Heart left ventricle (tissue), 16 donors: ENCODE data around the gene CBX8. TPM values are rescaled to one million over a fixed set of nuclear protein-coding genes. Genes with fewer than 3 reads are reported as not detected.

Source experiments
- ATAC-seq, 4 donors: fragments of 200-7000 bp; cut with Tn5 transposase; one replicate each; pipeline ENCODE4 v1.9.1; 2020 to 2022; ENCODE audit warnings: moderate library complexity in 4 of 4, mild to moderate bottlenecking in 3 of 4, moderate number of reproducible peaks in 1 of 4
- DNase-seq, 5 donors: peaks; one replicate each; pipeline ENCODE4 v3.0.0-alpha.2; 2020
- H3K27ac ChIP-seq, 12 donors: fragments of 200-600 bp; sonication (generic) in 4 of 12; one replicate each; pipeline versions ENCODE4 v1.5.0 to v1.8.0; 2016 to 2022; ENCODE audit warnings: mild to moderate bottlenecking in 2 of 12
- H3K27me3 ChIP-seq, 9 donors: fragments of 200-600 bp; sonication (generic) in 2 of 9; one replicate each; pipeline versions ENCODE4 v1.5.1 to v1.8.0; 2016 to 2022; ENCODE audit warnings: mild to moderate bottlenecking in 3 of 9
- H3K36me3 ChIP-seq, 9 donors: fragments of 200-600 bp; sonication (generic) in 2 of 9; one replicate each; pipeline versions ENCODE4 v1.5.0 to v1.8.0; 2018 to 2022; ENCODE audit warnings: mild to moderate bottlenecking in 2 of 9
- H3K4me1 ChIP-seq, 12 donors: fragments of 200-600 bp; sonication (generic) in 4 of 12; one replicate each; pipeline versions ENCODE4 v1.5.0 to v1.8.0; 2016 to 2022; ENCODE audit warnings: mild to moderate bottlenecking in 3 of 12
- H3K4me3 ChIP-seq, 12 donors: fragments of 200-600 bp; sonication (generic) in 4 of 12; one replicate each; pipeline versions ENCODE4 v1.5.0 to v1.8.0; 2017 to 2022; ENCODE audit warnings: mild to moderate bottlenecking in 9 of 12, moderate library complexity in 4 of 12
- H3K9me3 ChIP-seq, 12 donors: fragments of 200-600 bp; sonication (generic) in 4 of 12; one replicate each; pipeline versions ENCODE4 v1.5.0 to v1.8.0; 2016 to 2022; ENCODE audit warnings: mild to moderate bottlenecking in 1 of 12
- CTCF ChIP-seq, 12 donors: fragments of 200-600 bp; sonication (generic) in 4 of 12; IDR thresholded peaks; one replicate each; pipeline versions ENCODE4 v1.5.0 to v1.8.0; 2018 to 2022; ENCODE audit warnings: antibody characterized with exemption in 12 of 12, mild to moderate bottlenecking in 5 of 12
- POLR2A ChIP-seq, 2 donors: fragments of 450-650 bp; IDR thresholded peaks; one replicate each; pipeline ENCODE4 v1.6.1; 2017; ENCODE audit warnings: antibody characterized with exemption in 2 of 2, mild to moderate bottlenecking in 2 of 2, moderate library complexity in 2 of 2
- WGBS, 4 donors: extraction: QIAGEN DNeasy Blood & Tissue Kit in 2 of 4; methylation state at CpG; one replicate each; pipeline versions ENCODE4 v1.1.5 to v1.1.7; 2013 to 2018; 5-methylcytosine and 5-hydroxymethylcytosine counted together
- intact Hi-C, 10 donors: fragments of 100-400 bp; cut with DNase I; formaldehyde crosslinking; loops; one replicate each; pipeline versions ENCODE4 v1.11.1 to v1.14.2; 2022
- polyA plus RNA-seq, 2 donors: library from polyadenylated mRNA; stranded (reverse); fragments of 200-250 nt; gene quantifications; one replicate each; pipeline ENCODE4 v1.2.3, GENCODE V29; 2013
- total RNA-seq, 9 donors: library from RNA; depleted of rRNA in 2 of 9; stranded (reverse); fragments of >200 nt in 2 of 9; fragmentation: NEBNext Ultra II Directional in 3 of 9; extraction: Animal tissue kit (Norgen Biotek cat#: 25700) in 3 of 9; gene quantifications; one replicate each; pipeline versions ENCODE4 v1.1.0 to v1.2.4, GENCODE V29; 2016 to 2023
- donor health status: ischemic (EF 13 %, LVEDD 7.1; RV severe dilation, severe dysfunction).
- donor health status: healthy with polysubstance abuse.
- donor health status: DM: no; HTN: yes; CAD: no.
- donor health status: DM: no; HTN: no; CAD: no.
- donor health status: ischemic (EF 25% LVEDD 6.9; RV normal size, moderate dysfunction).
- donor health status: ischemic (EF 25% LVEDD 5.7; RV mildly dilated, moderate dysfunction).
- donor health status: healthy.
- donor health status: DM: yes; HTN: yes; CAD: no.
- donor health status: ischemic (EF 35%, LVEDD 5.7; RV mildly dilated, moderate dysfunction).
- donor health status: nonischemic (EF 11% LVEDD 7.7; RV severe dilation, severe dysfunction).
- donor health status: DM: yes; HTN: yes; CAD: no.
- donor health status: PGD.
- donor health status: ischemic (EF 29% LVEDD 5.4; RV normal size, mild dysfunction).
- donor health status: nonischemic (EF 23%, LVEDD 6.1; RV moderate dilation, normal function).

The CBX8 gene
- total and polyA plus RNA-seq, 11 donors = 1.5 to 9.2 (median 5.1) TPM

GRCh38 chr17:79804856-79805696 is 8.2 kb upstream of the CBX8 start:
- Histone ChIP-seq H3K4me1 (peaks cover 0 to 47% (median 23%) of the 10 kb centered on the region in 12 donors), H3K27ac (no peak overlapping the region)

GRCh38 chr17:79803997-79804855 is 7.3 kb upstream of the CBX8 start:
- ATAC-seq (no peak), DNase-seq (no peak)
- 1 to 6% (median 3%) methylated on average over 14 to 76 of the region's 76 CpGs for WGBS, 4 donors
- Histone ChIP-seq H3K9me3 (no peaks in the 10 kb centered on the region), H3K4me3 (peak overlapping the region in 2 of 12 donors; percentile 25 to 44), H3K27ac (no peak overlapping the region), H3K27me3 (peaks cover 85 to 100% (median 97%) of the 10 kb centered on the region in 9 donors), H3K4me1 (peaks cover 0 to 55% (median 21%) of the 10 kb centered on the region in 12 donors), H3K36me3 (no peaks in the 10 kb centered on the region)
- intact Hi-C loops = loop anchor here in 5 of 10 donors (2.0 to 10.0 kb wide), 5 partner anchors 37 to 188 kb away; no protein-coding TSS in a partner anchor
- no peak for TF ChIP-seq CTCF (IDR thresholded peaks at IDR 0.05)

More at GRCh38 chr17:79804856-79805696, 8.2 kb upstream of the CBX8 start:
- H3K36me3 ChIP-seq = no peaks in the 10 kb centered on the region
- H3K27me3 ChIP-seq = peaks cover 83 to 100% (median 95%) of the 10 kb centered on the region in 9 donors
- intact Hi-C loops = loop anchor here in 4 of 10 donors (5.0 to 10.0 kb wide), 5 partner anchors 37 to 187 kb away; no protein-coding TSS in a partner anchor
- H3K4me3 ChIP-seq = no peak overlapping the region
- WGBS, 4 donors = 19 to 22% (median 20%) methylated on average over 22 of the region's 22 CpGs
- DNase-seq (no peak), ATAC-seq (no peak)
- TF ChIP-seq POLR2A (IDR thresholded peaks at IDR 0.05) (no peak), CTCF (IDR thresholded peaks at IDR 0.05) (no peak)
- no peaks in the 10 kb centered on the region for H3K9me3 ChIP-seq

- H3K27ac ChIP-seq = no peak overlapping the region
- H3K4me3 ChIP-seq = peak overlapping the region in 1 of 12 donors; percentile 44
- intact Hi-C loops = loop anchor here in 5 of 10 donors (2.0 to 10.0 kb wide), 5 partner anchors 37 to 189 kb away; no protein-coding TSS in a partner anchor
- H3K9me3 ChIP-seq = no peaks in the 10 kb centered on the region
- no peak for ATAC-seq
- H3K36me3 ChIP-seq = no peaks in the 10 kb centered on the region
- H3K4me1 ChIP-seq = peaks cover 0 to 62% (median 27%) of the 10 kb centered on the region in 12 donors
- WGBS, 4 donors = 7 to 12% (median 9%) methylated on average over 20 to 31 of the region's 31 CpGs
- peaks cover 86 to 100% (median 97%) of the 10 kb centered on the region in 9 donors for H3K27me3 ChIP-seq
- TF ChIP-seq POLR2A (IDR thresholded peaks at IDR 0.05) = no peak
- TF ChIP-seq CTCF (IDR thresholded peaks at IDR 0.05) = no peak
- no peak for DNase-seq
Measured at GRCh38 chr17:79803421-79803996, 6.6 kb upstream of the CBX8 start.
